ENCODE data around the gene RTP1.

DNA sequence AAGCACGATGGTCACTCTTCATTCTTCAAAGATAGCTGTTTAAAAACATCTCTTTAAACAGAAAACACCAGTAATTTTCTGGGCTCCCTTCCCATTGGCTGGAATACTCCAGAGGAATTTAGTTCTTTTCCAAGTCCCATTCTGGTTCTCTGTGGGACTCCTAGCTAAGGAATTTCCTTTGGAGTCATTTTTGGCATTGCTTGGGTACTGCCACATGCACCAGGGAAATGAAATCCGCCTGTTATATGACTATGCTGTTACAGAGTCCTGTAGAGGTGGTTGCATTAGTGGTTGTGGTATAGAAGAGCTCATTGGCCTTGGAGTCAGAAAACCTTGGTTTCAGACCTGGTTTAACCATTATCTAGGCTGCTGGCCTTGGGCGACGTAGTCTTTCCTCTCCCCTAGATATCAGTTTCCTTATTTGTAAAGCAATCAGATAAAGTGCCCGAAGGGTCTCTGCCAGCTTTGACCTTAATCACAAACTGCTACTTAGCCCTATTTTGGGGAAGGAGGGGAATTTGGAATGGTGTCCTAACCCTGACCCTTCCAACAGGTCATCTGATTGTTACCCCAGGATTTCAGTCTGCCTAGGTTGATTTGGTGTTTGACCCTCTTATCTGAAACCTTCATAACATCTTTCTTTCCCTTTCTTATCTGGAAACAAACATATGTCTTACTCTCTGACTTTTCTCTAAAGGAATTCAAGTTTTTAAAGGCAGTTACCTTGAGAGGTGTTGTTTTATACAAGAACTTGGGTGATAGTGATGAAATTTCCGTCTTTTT is 13.4 kb downstream of the RTP1 start:
- no peak for TF ChIP-seq ZNF331 (CRISPR knock-in tag; IDR thresholded peaks at IDR 0.05; ENCODE audit: low read depth)
- TF ChIP-seq EZH2 (IDR thresholded peaks at IDR 0.05; ENCODE audit: low read depth, unreplicated experiment) = no peak
- no peak for TF ChIP-seq POLR2AphosphoS5 (IDR thresholded peaks at IDR 0.05; ENCODE audit: low read depth)
- TF ChIP-seq, protein P1, sequence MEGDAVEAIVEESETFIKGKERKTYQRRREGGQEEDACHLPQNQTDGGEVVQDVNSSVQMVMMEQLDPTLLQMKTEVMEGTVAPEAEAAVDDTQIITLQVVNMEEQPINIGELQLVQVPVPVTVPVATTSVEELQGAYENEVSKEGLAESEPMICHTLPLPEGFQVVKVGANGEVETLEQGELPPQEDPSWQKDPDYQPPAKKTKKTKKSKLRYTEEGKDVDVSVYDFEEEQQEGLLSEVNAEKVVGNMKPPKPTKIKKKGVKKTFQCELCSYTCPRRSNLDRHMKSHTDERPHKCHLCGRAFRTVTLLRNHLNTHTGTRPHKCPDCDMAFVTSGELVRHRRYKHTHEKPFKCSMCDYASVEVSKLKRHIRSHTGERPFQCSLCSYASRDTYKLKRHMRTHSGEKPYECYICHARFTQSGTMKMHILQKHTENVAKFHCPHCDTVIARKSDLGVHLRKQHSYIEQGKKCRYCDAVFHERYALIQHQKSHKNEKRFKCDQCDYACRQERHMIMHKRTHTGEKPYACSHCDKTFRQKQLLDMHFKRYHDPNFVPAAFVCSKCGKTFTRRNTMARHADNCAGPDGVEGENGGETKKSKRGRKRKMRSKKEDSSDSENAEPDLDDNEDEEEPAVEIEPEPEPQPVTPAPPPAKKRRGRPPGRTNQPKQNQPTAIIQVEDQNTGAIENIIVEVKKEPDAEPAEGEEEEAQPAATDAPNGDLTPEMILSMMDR (conservative IDR thresholded peaks at IDR 0.05; ENCODE audit: low read depth in 2 of 2) = no peak
